T-helper 2 cell treated with Interferon-gamma antibody and Interleukin-4, amounts not matched to agents 100 ng/mL and 5 ng/mL, for 36 hours (primary cell): ENCODE measurements around the gene IGSF23. TPM values are rescaled to one million over a fixed set of nuclear protein-coding genes. Genes with fewer than 3 reads are reported as not detected.

ENCODE experiments used
- intact Hi-C: fragments of 100-400 bp; cut with micrococcal nuclease; formaldehyde crosslinking; loops from one replicate; pipeline ENCODE4 v1.15.1; 2023
- total RNA-seq: library from RNA; stranded (reverse); gene quantifications from 2 replicates; pipeline ENCODE4 v1.2.3, GENCODE V29; 2022

IGSF23 gene
- not detected in 2 replicates for total RNA-seq

- intact Hi-C loops: no loop called here
Measured at GRCh38 chr19:44613295-44614178, at the start of gene IGSF23. Gene IGSF23, plus strand, starts transcription at chr19:44613563. Its CDS starts 83 bp downstream, at chr19:44613646.

GRCh38 chr19:44566984-44567383 is 46.4 kb upstream of the IGSF23 start:
- intact Hi-C loops: no loop called here

GRCh38 chr19:44567745-44568144 is 45.6 kb upstream of the IGSF23 start:
- intact Hi-C loops: no loop called here

- intact Hi-C loops: no loop called here
Measured at GRCh38 chr19:44570603-44570983, 42.8 kb upstream of the IGSF23 start.

GRCh38 chr19:44570984-44571684 is 42.2 kb upstream of the IGSF23 start:
- intact Hi-C loops: loop anchor here (1.0 kb wide), 1 partner anchor 86 kb away; no protein-coding TSS in a partner anchor

GRCh38 chr19:44571830-44572580 is 41.4 kb upstream of the IGSF23 start:
- intact Hi-C loops: loop anchor here (1.0 kb wide), 1 partner anchor 85 kb away; no protein-coding TSS in a partner anchor

- intact Hi-C loops: no loop called here
Measured at GRCh38 chr19:44572581-44572900, 40.8 kb upstream of the IGSF23 start.

GRCh38 chr19:44573183-44573582 is 40.2 kb upstream of the IGSF23 start:
- intact Hi-C loops: no loop called here

- intact Hi-C loops: no loop called here
Measured at GRCh38 chr19:44573627-44574026, 39.7 kb upstream of the IGSF23 start.

- intact Hi-C loops: no loop called here
Measured at GRCh38 chr19:44574186-44574950, 39.0 kb upstream of the IGSF23 start.

- intact Hi-C loops: no loop called here
Measured at GRCh38 chr19:44575116-44575700, 38.2 kb upstream of the IGSF23 start.

- intact Hi-C loops: no loop called here
Measured at GRCh38 chr19:44576843-44577565, 36.4 kb upstream of the IGSF23 start.

- intact Hi-C loops: no loop called here
Measured at GRCh38 chr19:44577566-44577874, 35.8 kb upstream of the IGSF23 start.

GRCh38 chr19:44579663-44580365 is 33.5 kb upstream of the IGSF23 start:
- intact Hi-C loops: no loop called here

- intact Hi-C loops: no loop called here
Measured at GRCh38 chr19:44580366-44580895, 32.9 kb upstream of the IGSF23 start.

GRCh38 chr19:44581288-44581687 is 32.1 kb upstream of the IGSF23 start:
- intact Hi-C loops: no loop called here

- intact Hi-C loops: no loop called here
Measured at GRCh38 chr19:44582581-44583265, 30.6 kb upstream of the IGSF23 start.

GRCh38 chr19:44585371-44586133 is 27.8 kb upstream of the IGSF23 start:
- intact Hi-C loops: no loop called here
